GM18517 (cell line): ENCODE data around the gene CDCP1.
"Not testable (repeated sequence)": the region's sequence is repeated elsewhere in the genome, so short reads cannot be mapped to it uniquely, and the experiment has no call there.

Experiments
- ATAC-seq: cut with Tn5 transposase; IDR thresholded peaks from one replicate; pipeline ENCODE4 v1.9.1; 2021; ENCODE audit warnings: mild to moderate bottlenecking, moderate library complexity; ENCODE audit not compliant: unreplicated experiment

CDCP1 gene

DNA sequence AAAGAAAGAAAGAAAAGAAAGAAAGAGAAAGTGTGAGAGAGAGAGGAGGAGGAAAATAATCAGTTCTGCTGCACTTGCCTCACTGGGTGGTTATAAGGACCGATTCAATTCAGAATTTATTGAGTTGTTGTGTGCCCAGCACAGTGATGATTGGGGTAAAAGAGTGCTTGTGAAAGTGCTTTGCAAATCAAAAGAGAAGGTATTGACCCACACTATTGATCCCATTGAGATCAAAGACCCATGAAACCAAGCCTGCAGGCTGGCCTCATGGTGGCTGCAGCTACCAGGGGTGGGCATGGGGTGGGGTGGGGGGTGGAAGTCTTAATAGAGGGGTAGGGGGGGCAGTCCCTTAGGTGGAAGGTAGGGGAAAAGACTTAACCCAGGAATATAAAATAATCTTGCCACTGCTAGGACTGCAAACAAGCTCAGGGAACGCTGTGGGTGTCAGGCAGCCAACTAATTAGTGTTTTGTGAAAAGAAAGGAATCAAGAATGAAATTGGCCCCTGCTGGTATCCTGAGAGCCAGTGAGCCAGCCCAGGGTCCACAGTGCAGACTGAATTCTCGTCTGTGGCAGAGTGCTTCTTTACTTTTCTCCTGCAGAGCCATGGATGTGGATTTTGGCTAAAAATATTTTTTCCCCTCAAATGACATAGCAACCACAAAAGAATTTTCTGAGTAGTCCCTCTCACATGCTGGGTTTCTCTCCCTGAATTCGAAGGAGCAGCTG lies 85.8 kb downstream of the CDCP1 start:
- ATAC-seq: no peak

GRCh38 chr3:45059132-45059531 lies 87.0 kb downstream of the CDCP1 start:
- ATAC-seq: no peak

DNA sequence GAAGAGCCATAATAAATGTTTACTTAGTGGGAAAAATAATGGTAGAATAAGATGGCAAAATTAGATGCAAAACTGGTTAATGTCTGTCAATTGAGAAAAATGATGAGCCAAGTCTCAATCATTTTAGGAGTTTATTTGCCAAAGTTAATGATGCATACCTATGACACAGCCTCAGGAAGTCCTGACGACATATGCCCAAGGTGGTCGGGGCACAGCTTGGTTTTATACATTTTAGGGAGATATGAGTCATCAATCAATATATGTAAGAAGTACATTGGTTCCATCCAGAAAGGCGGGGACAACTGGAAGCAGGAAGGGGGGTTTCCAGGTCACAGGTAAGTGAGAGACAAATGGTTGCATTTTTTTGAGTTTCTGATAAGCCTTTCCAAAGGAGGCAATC lies 88.6 kb downstream of the CDCP1 start:
- ATAC-seq: no peak

- no peak for ATAC-seq
Measured at GRCh38 chr3:45056608-45057301, 89.4 kb downstream of the CDCP1 start.

DNA sequence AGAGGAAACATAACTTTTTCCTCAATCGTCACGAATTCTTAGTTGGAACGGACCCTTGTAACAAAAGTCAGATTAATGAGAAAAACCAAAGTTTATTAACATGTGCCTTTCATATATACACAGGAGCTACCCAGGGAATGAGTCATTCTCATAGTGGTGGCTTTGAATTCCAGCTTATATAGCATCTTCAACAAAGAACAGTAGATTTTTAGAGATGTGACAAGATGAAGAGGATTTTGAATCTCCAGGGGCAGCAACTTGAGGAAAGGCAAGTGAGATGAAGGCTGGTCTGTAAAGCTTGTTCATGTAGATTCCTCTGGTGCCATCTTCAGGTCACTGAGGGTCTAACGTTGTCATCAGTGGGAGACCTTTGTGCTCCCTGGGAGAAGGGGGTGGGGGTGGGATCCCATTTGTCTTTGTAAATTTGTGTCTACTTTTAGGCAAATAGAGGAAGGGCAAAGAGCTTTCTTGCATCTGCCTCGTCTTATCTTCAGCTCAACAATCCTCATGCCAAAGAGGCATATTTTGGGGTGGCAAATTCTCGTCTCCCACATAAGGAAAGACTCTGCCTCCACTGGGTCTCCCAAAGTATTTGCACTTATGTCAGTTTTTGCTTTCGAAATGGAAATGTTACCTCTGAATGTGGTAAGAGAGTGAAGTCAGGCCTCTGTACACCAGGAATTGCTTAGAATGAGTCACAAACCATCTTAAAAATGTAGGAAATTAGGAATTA lies 90.6 kb downstream of the CDCP1 start:
- ATAC-seq: no peak

- ATAC-seq: no peak
Measured at GRCh38 chr3:45055032-45055410, 91.2 kb downstream of the CDCP1 start.

DNA sequence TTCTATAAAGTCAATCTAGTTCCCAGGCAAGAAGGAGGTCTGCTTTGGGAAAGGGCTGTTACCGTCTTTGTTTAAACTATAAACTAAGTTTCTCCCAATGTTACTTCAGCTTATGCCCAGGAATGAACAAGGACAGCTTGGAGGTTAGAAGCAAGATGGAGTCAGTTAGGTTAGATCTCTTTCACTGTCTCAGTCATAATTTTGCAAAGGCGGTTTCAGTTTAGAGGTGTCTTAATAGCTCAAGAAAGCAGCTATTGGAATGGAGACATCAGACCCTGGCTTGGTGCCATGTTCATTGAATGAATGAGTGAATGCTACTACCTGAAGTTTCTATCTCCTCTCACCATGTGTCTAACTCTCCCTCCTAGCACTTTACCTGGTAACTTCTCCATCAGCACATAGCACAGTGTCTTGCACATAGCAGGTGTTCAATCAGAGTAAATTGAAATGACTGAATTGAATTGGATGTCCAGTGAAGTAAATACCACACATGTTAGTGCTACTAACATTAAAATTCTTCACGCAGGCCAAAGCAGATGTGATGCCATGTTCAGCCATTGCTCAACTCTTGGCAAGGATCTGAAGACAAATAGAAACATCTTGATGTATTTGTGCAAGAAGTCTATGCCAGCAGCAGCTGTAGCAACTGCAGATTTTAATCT lies 91.9 kb downstream of the CDCP1 start:
- no peak for ATAC-seq

DNA sequence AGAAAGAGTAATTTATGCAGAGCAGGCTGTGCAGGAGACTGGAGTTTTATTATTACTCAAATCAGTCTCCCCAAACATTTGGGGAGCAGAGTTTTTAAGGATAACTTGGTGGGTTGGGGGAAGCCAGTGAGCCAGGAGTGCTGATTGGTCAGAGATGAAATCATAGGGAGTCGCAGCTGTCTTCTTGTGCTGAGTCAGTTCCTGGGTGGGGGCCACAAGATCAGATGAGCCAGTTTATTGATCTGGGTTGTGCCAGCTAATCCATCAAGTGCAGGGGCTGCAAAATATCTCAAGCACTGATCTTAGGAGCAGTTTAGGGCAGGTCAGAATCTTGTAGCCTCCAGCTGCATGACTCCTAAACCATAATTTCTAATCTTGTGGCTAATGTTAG lies 92.4 kb downstream of the CDCP1 start:
- not testable (repeated sequence) for ATAC-seq

- ATAC-seq: no peak
Measured at GRCh38 chr3:45051685-45052084, 94.5 kb downstream of the CDCP1 start.

DNA sequence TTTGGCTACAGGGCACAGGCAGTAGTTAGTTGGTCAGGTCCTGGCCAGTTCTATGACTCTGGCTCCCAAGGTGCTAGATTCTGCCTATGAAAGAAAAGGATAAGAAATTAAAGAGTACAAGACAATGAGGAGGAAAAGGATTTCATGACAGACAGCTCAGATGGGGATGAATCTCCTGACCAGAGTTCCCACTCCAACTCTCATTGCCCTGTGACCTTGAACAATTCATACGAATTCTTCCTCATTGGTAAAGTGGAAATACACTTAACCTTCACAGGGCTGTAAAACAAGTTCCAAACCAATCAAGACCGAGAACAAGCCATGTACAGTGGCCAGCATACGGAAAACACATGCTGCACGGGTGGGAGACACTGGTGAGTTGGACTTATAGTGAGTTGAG lies 96.4 kb downstream of the CDCP1 start:
- no peak for ATAC-seq

DNA sequence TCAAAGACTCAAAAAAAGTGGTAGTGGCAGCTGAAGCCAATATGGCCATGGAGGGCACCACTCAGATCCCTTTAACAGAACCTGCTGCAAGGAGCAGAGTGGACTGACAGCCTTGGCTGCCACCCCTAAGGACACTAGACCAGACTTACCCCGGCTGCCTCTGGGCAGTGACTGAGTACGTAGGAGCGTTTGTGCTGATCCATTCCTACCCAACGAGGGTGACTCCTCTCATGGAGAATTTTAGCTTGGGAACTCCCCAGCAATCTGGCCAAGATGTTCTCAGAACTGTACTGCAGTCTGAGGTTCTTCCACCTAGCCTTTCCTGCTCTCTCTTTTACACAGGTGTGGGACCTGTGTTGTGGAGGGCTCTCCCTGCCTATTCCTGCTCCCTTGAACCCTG lies 97.9 kb downstream of the CDCP1 start:
- ATAC-seq: no peak

DNA sequence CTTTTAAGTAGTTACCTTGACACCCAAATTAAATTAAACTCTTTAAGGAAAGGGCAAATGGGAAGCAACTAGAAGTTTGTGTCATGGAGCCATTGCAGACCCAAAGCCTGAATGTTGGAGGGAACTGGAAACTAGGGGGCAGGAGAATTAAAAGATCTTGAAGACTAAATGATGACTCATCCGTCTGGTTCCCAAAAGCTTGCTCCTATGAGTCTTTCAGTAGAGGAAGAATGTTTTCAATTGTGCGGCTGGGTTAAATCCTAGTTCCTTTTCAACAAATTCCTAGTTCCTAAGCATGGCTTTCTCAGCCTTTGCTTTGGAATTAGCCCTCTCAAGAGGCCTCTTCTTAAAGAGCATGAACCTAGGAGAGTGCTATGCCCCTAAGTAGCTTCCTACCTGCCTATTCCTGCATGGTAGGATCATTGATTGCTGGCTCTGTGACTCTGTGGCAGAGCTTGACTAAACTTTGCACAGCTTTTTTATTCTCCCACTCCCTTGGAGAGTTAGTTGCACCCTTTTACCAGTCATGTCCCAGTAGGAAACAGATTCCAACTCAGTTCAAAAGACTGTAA lies 102.4 kb downstream of the CDCP1 start:
- ATAC-seq: no peak

DNA sequence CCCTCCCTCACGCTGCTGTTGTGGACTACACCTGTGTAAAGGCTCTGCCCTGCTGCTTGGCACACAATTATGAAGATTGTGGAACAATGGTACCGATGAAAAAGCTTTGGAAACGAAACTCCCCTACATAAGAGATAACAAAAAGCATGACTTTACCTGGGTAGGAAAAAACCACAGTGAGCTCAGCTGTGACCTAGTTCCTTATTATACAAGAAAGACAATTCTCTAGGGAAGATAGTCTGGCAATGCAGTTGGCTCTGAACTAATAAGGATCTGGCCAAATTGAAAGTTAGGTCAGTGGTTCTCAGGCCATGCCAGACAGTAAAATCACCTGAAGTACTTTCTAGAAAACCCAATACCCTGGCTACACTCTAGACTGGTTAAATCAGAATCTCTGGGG lies 104.0 kb downstream of the CDCP1 start:
- ATAC-seq: no peak

- no peak for ATAC-seq
Measured at GRCh38 chr3:45041666-45042065, 104.5 kb downstream of the CDCP1 start.

GRCh38 chr3:45037720-45038455 lies 108.3 kb downstream of the CDCP1 start:
- ATAC-seq: peak; percentile 77

DNA sequence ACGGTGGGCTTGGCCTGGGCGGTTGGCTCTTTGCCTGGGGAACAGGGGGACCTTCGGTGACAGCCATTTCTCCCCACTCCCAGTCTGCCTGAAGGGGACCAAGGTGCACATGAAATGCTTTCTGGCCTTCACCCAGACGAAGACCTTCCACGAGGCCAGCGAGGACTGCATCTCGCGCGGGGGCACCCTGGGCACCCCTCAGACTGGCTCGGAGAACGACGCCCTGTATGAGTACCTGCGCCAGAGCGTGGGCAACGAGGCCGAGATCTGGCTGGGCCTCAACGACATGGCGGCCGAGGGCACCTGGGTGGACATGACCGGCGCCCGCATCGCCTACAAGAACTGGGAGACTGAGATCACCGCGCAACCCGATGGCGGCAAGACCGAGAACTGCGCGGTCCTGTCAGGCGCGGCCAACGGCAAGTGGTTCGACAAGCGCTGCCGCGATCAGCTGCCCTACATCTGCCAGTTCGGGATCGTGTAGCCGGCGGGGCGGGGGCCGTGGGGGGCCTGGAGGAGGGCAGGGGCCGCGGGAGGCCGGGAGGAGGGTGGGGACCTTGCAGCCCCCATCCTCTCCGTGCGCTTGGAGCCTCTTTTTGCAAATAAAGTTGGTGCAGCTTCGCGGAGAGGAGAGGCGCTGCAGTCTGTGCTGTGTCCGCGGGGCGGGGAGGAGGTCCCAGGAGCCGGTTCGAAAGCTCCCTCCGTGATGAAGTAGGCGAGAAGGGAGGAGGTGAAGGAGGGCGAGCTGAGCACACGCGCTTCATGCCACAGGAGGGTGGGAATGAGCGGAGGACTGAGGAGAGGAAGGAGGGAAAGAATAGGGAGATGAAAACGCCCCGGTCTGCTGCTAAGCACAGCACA lies 110.5 kb downstream of the CDCP1 start:
- ATAC-seq: no peak

DNA sequence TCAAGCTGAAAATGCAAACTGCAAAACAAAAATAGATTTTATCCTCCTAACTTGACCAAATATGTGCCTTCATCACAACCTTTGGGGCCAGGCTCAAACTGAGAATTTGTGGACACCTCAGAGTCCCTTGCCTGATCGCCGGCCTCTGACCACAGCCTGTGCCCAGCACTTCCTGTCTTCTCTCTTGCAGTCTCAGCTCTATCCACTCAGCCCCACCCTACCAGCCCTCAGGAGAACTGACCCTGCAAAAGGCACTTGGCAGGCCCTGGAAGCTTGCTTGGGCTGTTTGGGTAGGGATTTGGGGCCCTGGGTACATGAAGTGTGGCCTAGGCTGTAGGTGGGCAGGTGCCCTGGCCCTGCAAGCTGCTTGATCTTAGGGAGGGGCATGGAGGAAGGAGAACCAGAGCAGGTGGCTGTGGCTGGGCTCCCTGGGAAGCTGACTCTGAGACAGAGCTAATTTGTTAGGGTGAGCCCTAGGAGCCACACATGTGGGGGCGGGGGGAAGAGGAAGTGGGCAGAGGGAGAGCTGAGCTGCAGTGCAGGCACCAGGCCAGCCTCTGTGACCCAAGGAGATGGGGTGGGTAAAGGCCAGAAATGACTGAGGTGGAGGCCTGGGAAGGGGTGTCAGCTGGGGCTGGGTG lies 111.4 kb downstream of the CDCP1 start:
- no peak for ATAC-seq

- ATAC-seq: no peak
Measured at GRCh38 chr3:45033791-45034190, 112.4 kb downstream of the CDCP1 start.
